Keratinocyte (primary cell): ENCODE results near the gene UBXN2A. TPM values are rescaled to one million over a fixed set of nuclear protein-coding genes. Genes with fewer than 3 reads are reported as not detected.

Experiments
- DNase-seq: peaks from one replicate; pipeline ENCODE4 v3.0.0-alpha.2; 2011; ENCODE audit warnings: low read depth, missing footprints, low spot score
- FAIRE-seq: peaks from 2 replicates; lab custom pipeline; 2011; peaks lifted over from hg19 to GRCh38; lab: Jason Lieb, UNC
- H2AFZ ChIP-seq: 2 replicates; pipeline ENCODE4 v1.6.0; 2012; ENCODE audit warnings: low read length, control low read depth, inconsistent platforms; ENCODE audit not compliant: control insufficient read depth
- H3K27ac ChIP-seq: 2 replicates; pipeline ENCODE4 v1.5.1; 2011; ENCODE audit warnings: low read length; ENCODE audit not compliant: control insufficient read depth, insufficient read depth
- H3K27me3 ChIP-seq: 3 replicates; pipeline ENCODE4 v1.6.0; 2011; ENCODE audit warnings: low read length; ENCODE audit not compliant: control insufficient read depth, insufficient read depth; ENCODE audit errors: extremely low read depth
- H3K36me3 ChIP-seq, 2 experiments: 2 replicates in 1 of 2; 3 replicates in 1 of 2; pipeline ENCODE4 v1.5.1; 2011; ENCODE audit warnings: low read length in 2 of 2, mild to moderate bottlenecking in 1 of 2; ENCODE audit not compliant: control insufficient read depth in 2 of 2, insufficient read depth in 2 of 2; ENCODE audit errors: extremely low read depth in 1 of 2
- H3K4me1 ChIP-seq: 3 replicates; pipeline ENCODE4 v1.5.1; 2011; ENCODE audit warnings: low read length; ENCODE audit not compliant: control insufficient read depth, insufficient read depth; ENCODE audit errors: extremely low read depth
- H3K4me2 ChIP-seq: 3 replicates; pipeline ENCODE4 v1.6.0; 2011; ENCODE audit warnings: low read depth, low read length; ENCODE audit not compliant: control insufficient read depth, insufficient read depth; ENCODE audit errors: extremely low read depth
- H3K4me3 ChIP-seq, 3 experiments: fragments of 200-600 bp in 1 of 3; sonication (generic) in 1 of 3; 2 replicates in 2 of 3; 3 replicates in 1 of 3; pipeline ENCODE4 v1.5.1; 2011 to 2016; ENCODE audit warnings: low read length in 3 of 3, mild to moderate bottlenecking in 3 of 3, control low read depth in 2 of 3, inconsistent platforms in 1 of 3, low read depth in 1 of 3, mixed read lengths in 1 of 3, mixed run types in 1 of 3, moderate library complexity in 1 of 3; ENCODE audit not compliant: control insufficient read depth in 2 of 3, insufficient read depth in 2 of 3; ENCODE audit errors: extremely low read depth in 1 of 3
- H3K79me2 ChIP-seq: 2 replicates; pipeline ENCODE4 v1.6.0; 2012; ENCODE audit warnings: low read length; ENCODE audit not compliant: control insufficient read depth, insufficient read depth
- H3K9ac ChIP-seq: 3 replicates; pipeline ENCODE4 v1.6.0; 2011; ENCODE audit warnings: low read length; ENCODE audit not compliant: control insufficient read depth, insufficient read depth; ENCODE audit errors: extremely low read depth
- H3K9me1 ChIP-seq: 3 replicates; pipeline ENCODE4 v1.6.0; 2011; ENCODE audit warnings: low read length; ENCODE audit not compliant: control insufficient read depth, insufficient read depth; ENCODE audit errors: extremely low read depth
- H3K9me3 ChIP-seq: 2 replicates; pipeline ENCODE4 v1.5.1; 2012; ENCODE audit warnings: low read depth, low read length; ENCODE audit not compliant: control insufficient read depth
- H4K20me1 ChIP-seq: 3 replicates; pipeline ENCODE4 v1.6.0; 2011; ENCODE audit warnings: low read length; ENCODE audit not compliant: control insufficient read depth, insufficient read depth; ENCODE audit errors: extremely low read depth
- CTCF ChIP-seq, 3 experiments: IDR thresholded peaks in 1 of 3; conservative IDR thresholded peaks in 1 of 3; optimal IDR thresholded peaks in 1 of 3; 2 replicates in 2 of 3; 3 replicates in 1 of 3; pipeline versions ENCODE3 to v1.5.1; 2011; ENCODE audit warnings: low read length in 3 of 3, mild to moderate bottlenecking in 3 of 3, moderate library complexity in 2 of 3, control low read depth in 1 of 3, inconsistent platforms in 1 of 3; ENCODE audit not compliant: insufficient read depth in 2 of 3; ENCODE audit errors: extremely low read depth in 1 of 3
- EZH2 ChIP-seq: IDR thresholded peaks from one replicate; pipeline ENCODE4 v1.6.1; 2012; ENCODE audit warnings: inconsistent platforms, mild to moderate bottlenecking, low read length, moderate library complexity
- dilution Hi-C: fragments of 300-500 bp; cut with MboI; formaldehyde crosslinking; loops from one replicate; pipeline ENCODE4 v1.7.0; 2020; ENCODE audit warnings: low sequenced_read_pairs; ENCODE audit not compliant: extremely low pct_ligation_motif_present
- polyA plus RNA-seq, 5 experiments: library from polyadenylated mRNA; depleted of rRNA in 3 of 5; stranded (reverse) in 3 of 5; stranded (forward) in 1 of 5; unstranded in 1 of 5; fragments of >200 nt; gene quantifications; 1 replicate in 1 of 5; 2 replicates in 3 of 5; 3 replicates in 1 of 5; pipeline versions ENCODE4 v1.2.1 to v1.2.3, GENCODE V29; 2011 to 2012; ENCODE audit warnings: missing spikeins in 2 of 5, low read depth in 1 of 5, low replicate concordance in 1 of 5

The UBXN2A gene
- polyA plus RNA-seq, 1 donor (not counting 4 experiments of a cell fraction or from before 2014, with no cell fraction given): 11.7 TPM

GRCh38 chr2:23924589-23925359 lies 15.5 kb upstream of the UBXN2A start:
- Histone ChIP-seq H2AFZ (no peak overlapping the region), H3K9ac (no peak overlapping the region), H3K4me1 (peaks cover 13% of the 10 kb centered on the region), H3K36me3 (no peaks in the 10 kb centered on the region), H3K4me3 (peak overlapping the region; percentile 5 to 97 (median 97)), H3K4me2 (peak overlapping the region; percentile 89), H3K27me3 (no peaks in the 10 kb centered on the region), H4K20me1 (no peaks in the 10 kb centered on the region), H3K9me3 (no peaks in the 10 kb centered on the region), H3K79me2 (peaks cover 73% of the 10 kb centered on the region), H3K27ac (no peak overlapping the region), H3K9me1 (no peaks in the 10 kb centered on the region)
- dilution Hi-C loops: no loop called here
- TF ChIP-seq EZH2 (no peak), CTCF (optimal IDR thresholded peaks at IDR 0.05 in 1 of 3, IDR thresholded peaks at IDR 0.05 in 1 of 3, conservative IDR thresholded peaks at IDR 0.05 in 1 of 3; ENCODE audit: extremely low read depth in 1 of 3, insufficient read depth in 2 of 3, low read length in 3 of 3) (no peak)
- FAIRE-seq (no peak), DNase-seq (no peak)

- FAIRE-seq: peak; percentile 41
Measured at GRCh38 chr2:23925702-23926289, 14.5 kb upstream of the UBXN2A start.

More at GRCh38 chr2:23925702-23926289, 14.5 kb upstream of the UBXN2A start:
- H3K4me2 ChIP-seq: peak overlapping the region; percentile 89
- peak overlapping the region; percentile 93 for H2AFZ ChIP-seq
- H3K27ac ChIP-seq: peak overlapping the region; percentile 95
- H3K9me3 ChIP-seq: no peaks in the 10 kb centered on the region
- H3K4me3 ChIP-seq: peak overlapping the region; percentile 72 to 97 (median 97)
- no peaks in the 10 kb centered on the region for H4K20me1 ChIP-seq
- peaks cover 63% of the 10 kb centered on the region for H3K79me2 ChIP-seq
- no peak for TF ChIP-seq CTCF (optimal IDR thresholded peaks at IDR 0.05 in 1 of 3, IDR thresholded peaks at IDR 0.05 in 1 of 3, conservative IDR thresholded peaks at IDR 0.05 in 1 of 3; ENCODE audit: extremely low read depth in 1 of 3, insufficient read depth in 2 of 3, low read length in 3 of 3)
- TF ChIP-seq EZH2: no peak
- H3K36me3 ChIP-seq: peaks cover 0 to 1% of the 10 kb centered on the region in 2 experiments
- DNase-seq: no peak
- peak overlapping the region; percentile 98 for H3K9ac ChIP-seq
- peaks cover 13% of the 10 kb centered on the region for H3K4me1 ChIP-seq
- dilution Hi-C loops: no loop called here
- no peaks in the 10 kb centered on the region for H3K9me1 ChIP-seq
- no peaks in the 10 kb centered on the region for H3K27me3 ChIP-seq
